Caco-2 (cell line): ENCODE results near the gene HIVEP1. TPM values are rescaled to one million over a fixed set of nuclear protein-coding genes. Genes with fewer than 3 reads are reported as not detected.

Experiments used
- BruUV-seq: library from RNA; stranded (reverse); fragments of 400-500 nt; replicated peaks from 2 replicates; lab custom pipeline; 2021; lab: Mats Ljungman, UMichigan
- CTCF ChIA-PET: fragments of 300-600 bp; sonication (Branson Sonifier 250); formaldehyde crosslinking; loops from one replicate; lab custom pipeline; 2022; ENCODE audit warnings: antibody characterized with exemption; lab: Charles Lee
- POLR2A ChIA-PET: fragments of 300-600 bp; sonication (Branson Sonifier 250); formaldehyde crosslinking; loops from one replicate; lab custom pipeline; 2022; ENCODE audit warnings: antibody characterized with exemption; lab: Charles Lee
- DNase-seq, 2 experiments: peaks; one replicate each; pipeline versions ENCODE4 v3.0.0 to v3.0.0-alpha.2; 2020 to 2022
- H3K27me3 ChIP-seq: replicated peaks from 2 replicates; pipeline ENCODE4 v1.6.0; 2011; ENCODE audit warnings: low read length; ENCODE audit not compliant: control insufficient read depth, insufficient read depth
- H3K36me3 ChIP-seq: 2 replicates; pipeline ENCODE4 v1.5.1; 2011; ENCODE audit warnings: low read length; ENCODE audit not compliant: control insufficient read depth, insufficient read depth
- H3K4me1 ChIP-seq: fragments of 250-450 bp; sonication (Bioruptor Pico); 2 replicates; pipeline ENCODE4 v1.5.1; 2020; ENCODE audit warnings: mild to moderate bottlenecking
- H3K4me3 ChIP-seq: 2 replicates; pipeline ENCODE4 v1.5.1; 2011; ENCODE audit warnings: low read depth, mild to moderate bottlenecking, control low read depth, low read length
- H3K9me3 ChIP-seq: fragments of 250-450 bp; sonication (Bioruptor Pico); 2 replicates; pipeline ENCODE4 v1.5.1; 2020; ENCODE audit warnings: mild to moderate bottlenecking, moderate library complexity
- H3K27ac Mint-ChIP-seq: one replicate; pipeline ENCODE4 v1.8.0; 2022; ENCODE audit warnings: mixed read lengths; ENCODE audit not compliant: unreplicated experiment
- H3K27me3 Mint-ChIP-seq: one replicate; pipeline ENCODE4 v1.8.0; 2022; ENCODE audit warnings: mixed read lengths; ENCODE audit not compliant: insufficient read depth, unreplicated experiment
- H3K36me3 Mint-ChIP-seq: one replicate; pipeline ENCODE4 v1.8.0; 2022; ENCODE audit warnings: mild to moderate bottlenecking, mixed read lengths; ENCODE audit not compliant: insufficient read depth, unreplicated experiment
- H3K4me1 Mint-ChIP-seq: one replicate; pipeline ENCODE4 v1.8.0; 2022; ENCODE audit warnings: low read depth, mixed read lengths; ENCODE audit not compliant: unreplicated experiment
- H3K4me3 Mint-ChIP-seq: one replicate; pipeline ENCODE4 v1.8.0; 2022; ENCODE audit warnings: mild to moderate bottlenecking, moderate library complexity, mixed read lengths; ENCODE audit not compliant: unreplicated experiment
- H3K9me3 Mint-ChIP-seq: one replicate; pipeline ENCODE4 v1.8.0; 2022; ENCODE audit warnings: mixed read lengths; ENCODE audit not compliant: unreplicated experiment
- CTCF ChIP-seq, 2 experiments: fragments of 200-600 bp in 1 of 2; IDR thresholded peaks; 1 replicate in 1 of 2; 2 replicates in 1 of 2; pipeline versions ENCODE4 v1.5.1 to v1.8.0; 2011 to 2022; ENCODE audit warnings: antibody characterized with exemption in 1 of 2, control low read depth in 1 of 2, inconsistent platforms in 1 of 2, low read depth in 1 of 2, low read length in 1 of 2, mild to moderate bottlenecking in 1 of 2, moderate library complexity in 1 of 2; ENCODE audit not compliant: insufficient read depth in 1 of 2, severe bottlenecking in 1 of 2, unreplicated experiment in 1 of 2
- intact Hi-C: fragments of 100-400 bp; cut with micrococcal nuclease; formaldehyde crosslinking; loops from one replicate; pipeline ENCODE4 v1.10.0; 2022; ENCODE audit not compliant: unreplicated experiment
- total RNA-seq: library from RNA; stranded (reverse); gene quantifications from 2 replicates; pipeline ENCODE4 v1.2.3, GENCODE V29; 2022

HIVEP1 gene
- total RNA-seq, 1 experiment from 2014 or later: 22.8 TPM

- no TSS peak for BruUV-seq
- CTCF ChIA-PET: no interaction called here
- no peak overlapping the region for H3K27ac Mint-ChIP-seq
- no peak overlapping the region for H3K4me3 Mint-ChIP-seq
- H3K4me1 ChIP-seq: no peaks in the 10 kb centered on the region
- no peaks in the 10 kb centered on the region for H3K9me3 Mint-ChIP-seq
- H3K27me3 ChIP-seq: no peaks in the 10 kb centered on the region
- no peaks in the 10 kb centered on the region for H3K9me3 ChIP-seq
- POLR2A ChIA-PET: no interaction called here
- TF ChIP-seq CTCF (IDR thresholded peaks at IDR 0.05; ENCODE audit: insufficient read depth in 1 of 2, low read depth in 1 of 2, low read length in 1 of 2, severe bottlenecking in 1 of 2, unreplicated experiment in 1 of 2): no peak
- no peaks in the 10 kb centered on the region for H3K4me1 Mint-ChIP-seq
- H3K4me3 ChIP-seq: no peak overlapping the region
- H3K36me3 ChIP-seq: no peaks in the 10 kb centered on the region
- H3K27me3 Mint-ChIP-seq: no peaks in the 10 kb centered on the region
- DNase-seq: no peak
- intact Hi-C loops: no loop called here
- no peaks in the 10 kb centered on the region for H3K36me3 Mint-ChIP-seq
Measured at GRCh38 chr6:12058172-12058961, 46.3 kb downstream of the HIVEP1 start.

GRCh38 chr6:12060780-12061609 lies 48.9 kb downstream of the HIVEP1 start:
- CTCF ChIA-PET: no interaction called here
- no peak for TF ChIP-seq CTCF (IDR thresholded peaks at IDR 0.05; ENCODE audit: insufficient read depth in 1 of 2, low read depth in 1 of 2, low read length in 1 of 2, severe bottlenecking in 1 of 2, unreplicated experiment in 1 of 2)
- no peaks in the 10 kb centered on the region for H3K27me3 ChIP-seq
- Mint-ChIP-seq H3K36me3 (no peaks in the 10 kb centered on the region), H3K27ac (no peak overlapping the region), H3K4me3 (no peak overlapping the region), H3K27me3 (no peaks in the 10 kb centered on the region), H3K4me1 (no peaks in the 10 kb centered on the region), H3K9me3 (no peaks in the 10 kb centered on the region)
- no peaks in the 10 kb centered on the region; the same call in 1 of the 2 replicates for H3K36me3 ChIP-seq
- no peak for DNase-seq
- H3K4me1 ChIP-seq: no peaks in the 10 kb centered on the region
- H3K4me3 ChIP-seq: no peak overlapping the region
- intact Hi-C loops: no loop called here
- H3K9me3 ChIP-seq: no peaks in the 10 kb centered on the region
- BruUV-seq: no TSS peak
- POLR2A ChIA-PET: no interaction called here

DNA sequence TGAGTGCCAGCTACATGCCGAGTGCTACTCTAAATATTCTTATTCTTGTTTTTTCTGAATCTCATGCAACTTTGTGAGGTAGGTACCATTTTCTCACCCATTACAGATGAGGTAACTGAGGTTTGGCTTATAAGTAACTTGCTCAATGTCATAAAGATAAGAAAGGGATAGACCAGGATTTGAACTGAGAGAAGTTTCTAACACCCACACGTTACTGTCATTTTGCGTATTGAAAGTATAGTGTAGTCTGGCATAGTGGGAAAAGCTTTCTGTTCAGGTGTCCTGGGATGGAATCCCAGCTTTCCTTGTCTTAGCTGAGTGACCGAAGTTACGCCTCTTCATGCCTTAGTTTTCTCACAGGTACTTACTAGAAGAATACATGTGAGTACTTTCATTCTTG lies 50.5 kb downstream of the HIVEP1 start:
- POLR2A ChIA-PET: no interaction called here
- H3K4me3 Mint-ChIP-seq: no peak overlapping the region

More for the DNA sequence above, 50.5 kb downstream of the HIVEP1 start:
- no TSS peak for BruUV-seq
- no peak for DNase-seq
- Mint-ChIP-seq H3K4me1 (no peaks in the 10 kb centered on the region), H3K36me3 (no peaks in the 10 kb centered on the region), H3K27me3 (no peaks in the 10 kb centered on the region), H3K27ac (no peak overlapping the region), H3K9me3 (no peaks in the 10 kb centered on the region)
- no peaks in the 10 kb centered on the region; the same call in 1 of the 2 replicates for H3K36me3 ChIP-seq
- H3K4me3 ChIP-seq: no peak overlapping the region
- TF ChIP-seq CTCF (IDR thresholded peaks at IDR 0.05; ENCODE audit: insufficient read depth in 1 of 2, low read depth in 1 of 2, low read length in 1 of 2, severe bottlenecking in 1 of 2, unreplicated experiment in 1 of 2): no peak
- H3K27me3 ChIP-seq: no peaks in the 10 kb centered on the region
- intact Hi-C loops: no loop called here
- CTCF ChIA-PET: no interaction called here
- H3K4me1 ChIP-seq: no peaks in the 10 kb centered on the region
- H3K9me3 ChIP-seq: no peaks in the 10 kb centered on the region
